Adipose tissue (tissue), 3 donors: ENCODE data around the gene SBK1. TPM values are rescaled to one million over a fixed set of nuclear protein-coding genes. Genes with fewer than 3 reads are reported as not detected.
"Not testable (repeated sequence)": the region's sequence is repeated elsewhere in the genome, so short reads cannot be mapped to it uniquely, and the experiment has no call there.

Source experiments
- H3K27ac ChIP-seq: one replicate; pipeline ENCODE4 v1.5.1; 2013; ENCODE audit warnings: low read depth, low read length
- WGBS, 3 donors: extraction: QIAGEN DNeasy Blood & Tissue Kit; methylation state at CpG; one replicate each; pipeline ENCODE4 v1.1.7; 2013; 5-methylcytosine and 5-hydroxymethylcytosine counted together
- polyA plus RNA-seq, 3 donors: library from polyadenylated mRNA; stranded (reverse); fragments of 200-250 nt; gene quantifications; one replicate each; pipeline ENCODE4 v1.2.3, GENCODE V29; 2013
- donor health status: healthy with polysubstance abuse.
- donor health status: Bipolar disorder and iron deficiency.
- donor health status: healthy.

SBK1 gene
- polyA plus RNA-seq, result 1 to 10 TPM in 1 of 3 donors, under 1 TPM in 1, not detected in 1; 0.09 to 1.2 TPM

GRCh38 chr16:28291651-28292626 lies at the start of gene SBK1:
Gene SBK1 (plus strand): TSS chr16:28292525. CDS start chr16:28317392, 24,867 bp downstream.
- WGBS, 3 donors, result 3% methylated on average over 49 to 87 of the region's 88 CpGs
- no peak within 1 kb of the TSS for H3K27ac ChIP-seq

GRCh38 chr16:28249483-28249882 lies 42.8 kb upstream of the SBK1 start:
- WGBS, 3 donors, result 70 to 76% (median 71%) methylated on average over 2 of the region's 2 CpGs
- H3K27ac ChIP-seq, result not testable (repeated sequence)

GRCh38 chr16:28250999-28251398 lies 41.3 kb upstream of the SBK1 start:
- WGBS, 3 donors, result 45 to 62% (median 56%) methylated on average over 3 of the region's 3 CpGs
- H3K27ac ChIP-seq, result no peak overlapping the region

GRCh38 chr16:28254158-28254557 lies 38.2 kb upstream of the SBK1 start:
- 80 to 90% (median 83%) methylated on average over 6 of the region's 6 CpGs for WGBS, 3 donors
- no peak overlapping the region for H3K27ac ChIP-seq

GRCh38 chr16:28255838-28256237 lies 36.5 kb upstream of the SBK1 start:
- 70 to 90% (median 87%) methylated on average over 12 of the region's 12 CpGs for WGBS, 3 donors
- H3K27ac ChIP-seq, result no peak overlapping the region

GRCh38 chr16:28257256-28257655 lies 35.1 kb upstream of the SBK1 start:
- WGBS, 3 donors, result 70 to 88% (median 82%) methylated on average over 4 of the region's 4 CpGs
- H3K27ac ChIP-seq, result no peak overlapping the region

- H3K27ac ChIP-seq, result no peak overlapping the region
- WGBS, 3 donors, result 5 to 22% (median 16%) methylated on average over 15 to 18 of the region's 18 CpGs
Observed at GRCh38 chr16:28258567-28258966, 33.8 kb upstream of the SBK1 start.

GRCh38 chr16:28259091-28259780 lies 33.1 kb upstream of the SBK1 start:
- H3K27ac ChIP-seq, result no peak overlapping the region
- 53 to 72% (median 67%) methylated on average over 23 to 29 of the region's 29 CpGs for WGBS, 3 donors

- H3K27ac ChIP-seq, result no peak overlapping the region
- 82 to 84% (median 83%) methylated on average over 7 of the region's 7 CpGs for whole genome bisulfite sequencing, 3 donors
Observed at GRCh38 chr16:28259781-28260150, 32.6 kb upstream of the SBK1 start.

- WGBS, 3 donors, result 79 to 89% (median 88%) methylated on average over 1 of the region's 1 CpG
- H3K27ac ChIP-seq, result no peak overlapping the region
Observed at GRCh38 chr16:28260193-28260592, 32.1 kb upstream of the SBK1 start.

GRCh38 chr16:28261942-28262341 lies 30.4 kb upstream of the SBK1 start:
- WGBS, 3 donors, result 64 to 73% (median 69%) methylated on average over 3 to 4 of the region's 4 CpGs
- no peak overlapping the region for H3K27ac ChIP-seq

GRCh38 chr16:28263305-28263704 lies 29.0 kb upstream of the SBK1 start:
- WGBS, 3 donors, result 48 to 64% (median 62%) methylated on average over 7 of the region's 7 CpGs
- no peak overlapping the region for H3K27ac ChIP-seq

- H3K27ac ChIP-seq, result no peak overlapping the region
- 34 to 52% (median 39%) methylated on average over 14 of the region's 14 CpGs for WGBS, 3 donors
Observed at GRCh38 chr16:28264656-28265055, 27.7 kb upstream of the SBK1 start.

GRCh38 chr16:28265822-28266221 lies 26.5 kb upstream of the SBK1 start:
- no peak overlapping the region for H3K27ac ChIP-seq
- 93 to 95% (median 94%) methylated on average over 5 of the region's 5 CpGs for WGBS, 3 donors

- 57 to 68% (median 63%) methylated on average over 2 of the region's 2 CpGs for WGBS, 3 donors
Observed at GRCh38 chr16:28267356-28267755, 25.0 kb upstream of the SBK1 start.

GRCh38 chr16:28273511-28273910 lies 18.8 kb upstream of the SBK1 start:
- H3K27ac ChIP-seq, result no peak overlapping the region
- WGBS, 3 donors, result 74 to 79% (median 79%) methylated on average over 4 of the region's 4 CpGs

More at GRCh38 chr16:28267356-28267755, 25.0 kb upstream of the SBK1 start:
- H3K27ac ChIP-seq, result no peak overlapping the region

GRCh38 chr16:28274676-28275075 lies 17.6 kb upstream of the SBK1 start:
- 60 to 68% (median 66%) methylated on average over 5 of the region's 5 CpGs for WGBS, 3 donors
- no peak overlapping the region for H3K27ac ChIP-seq

GRCh38 chr16:28276301-28276700 lies 16.0 kb upstream of the SBK1 start:
- WGBS, 3 donors, result 60 to 84% (median 76%) methylated on average over 11 of the region's 11 CpGs
- H3K27ac ChIP-seq, result no peak overlapping the region
